ENCODE data around the gene CACNB1.

DNA sequence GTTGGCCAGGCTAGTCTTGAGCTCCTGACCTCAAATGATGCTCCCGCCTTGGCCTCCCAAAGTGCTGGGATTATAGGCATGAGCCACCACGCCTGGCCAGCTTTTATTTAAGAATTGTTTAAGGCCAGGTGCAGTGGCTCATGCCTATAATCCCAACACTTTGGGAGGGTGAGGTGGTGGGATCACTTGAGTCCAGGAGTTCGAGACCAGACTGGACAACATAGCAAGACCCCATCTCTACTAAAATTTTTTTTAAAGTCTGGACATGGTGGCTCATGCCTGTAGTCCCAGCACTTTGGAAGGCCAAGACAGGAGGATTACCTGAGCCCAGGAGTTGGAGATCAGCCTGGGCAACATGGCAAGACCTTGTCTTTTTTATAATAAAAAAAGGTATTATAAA is 51.2 kb downstream of the CACNB1 start:
- TF ChIP-seq, protein P1, sequence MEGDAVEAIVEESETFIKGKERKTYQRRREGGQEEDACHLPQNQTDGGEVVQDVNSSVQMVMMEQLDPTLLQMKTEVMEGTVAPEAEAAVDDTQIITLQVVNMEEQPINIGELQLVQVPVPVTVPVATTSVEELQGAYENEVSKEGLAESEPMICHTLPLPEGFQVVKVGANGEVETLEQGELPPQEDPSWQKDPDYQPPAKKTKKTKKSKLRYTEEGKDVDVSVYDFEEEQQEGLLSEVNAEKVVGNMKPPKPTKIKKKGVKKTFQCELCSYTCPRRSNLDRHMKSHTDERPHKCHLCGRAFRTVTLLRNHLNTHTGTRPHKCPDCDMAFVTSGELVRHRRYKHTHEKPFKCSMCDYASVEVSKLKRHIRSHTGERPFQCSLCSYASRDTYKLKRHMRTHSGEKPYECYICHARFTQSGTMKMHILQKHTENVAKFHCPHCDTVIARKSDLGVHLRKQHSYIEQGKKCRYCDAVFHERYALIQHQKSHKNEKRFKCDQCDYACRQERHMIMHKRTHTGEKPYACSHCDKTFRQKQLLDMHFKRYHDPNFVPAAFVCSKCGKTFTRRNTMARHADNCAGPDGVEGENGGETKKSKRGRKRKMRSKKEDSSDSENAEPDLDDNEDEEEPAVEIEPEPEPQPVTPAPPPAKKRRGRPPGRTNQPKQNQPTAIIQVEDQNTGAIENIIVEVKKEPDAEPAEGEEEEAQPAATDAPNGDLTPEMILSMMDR (IDR thresholded peaks at IDR 0.05) = no peak
- TF ChIP-seq EP300 (IDR thresholded peaks at IDR 0.05) (no peak), POLR2A (IDR thresholded peaks at IDR 0.05) (no peak)
